Endothelial cell of umbilical vein (primary cell): ENCODE data around the gene GLRX2. TPM values are rescaled to one million over a fixed set of nuclear protein-coding genes. Genes with fewer than 3 reads are reported as not detected.

ENCODE experiments used
- BruUV-seq: library from RNA; stranded (reverse); fragments of 400-500 nt; replicated peaks from 2 replicates; lab custom pipeline; 2021; lab: Mats Ljungman, UMichigan
- CTCF ChIA-PET: fragments of 300-600, 350-600 bp; sonication (Branson Sonifier 250); formaldehyde crosslinking; loops from one replicate; lab custom pipeline; 2021; ENCODE audit warnings: antibody characterized with exemption, inconsistent platforms; lab: Charles Lee
- POLR2A ChIA-PET: fragments of 300-600, 350-600 bp; sonication (Branson Sonifier 250); formaldehyde crosslinking; loops from one replicate; lab custom pipeline; 2021; ENCODE audit warnings: antibody characterized with exemption, inconsistent platforms; lab: Charles Lee
- DNase-seq: peaks from one replicate; pipeline ENCODE4 v3.0.0-alpha.2; 2011; ENCODE audit warnings: low read depth, low spot score
- FAIRE-seq: peaks from 2 replicates; lab custom pipeline; 2011; peaks lifted over from hg19 to GRCh38; lab: Jason Lieb, UNC
- H2AFZ ChIP-seq: 2 replicates; pipeline ENCODE4 v1.6.0; 2012; ENCODE audit warnings: low read depth, low read length, control low read depth, inconsistent platforms
- H3K27ac ChIP-seq: 2 replicates; pipeline ENCODE4 v1.5.1; 2011; ENCODE audit warnings: low read depth, mild to moderate bottlenecking, control low read depth, low read length, moderate library complexity; ENCODE audit not compliant: insufficient read depth
- H3K27me3 ChIP-seq, 2 experiments: 2 replicates each; pipeline versions ENCODE4 v1.6.0 to v1.6.1; 2011; ENCODE audit warnings: low read length in 2 of 2, mixed read lengths in 1 of 2; ENCODE audit not compliant: control insufficient read depth in 2 of 2, insufficient read depth in 2 of 2
- H3K36me3 ChIP-seq, 2 experiments: 2 replicates in 1 of 2; 3 replicates in 1 of 2; pipeline ENCODE4 v1.5.1; 2011; ENCODE audit warnings: low read length in 2 of 2, mild to moderate bottlenecking in 1 of 2, moderate library complexity in 1 of 2; ENCODE audit not compliant: control insufficient read depth in 2 of 2, insufficient read depth in 2 of 2; ENCODE audit errors: extremely low read depth in 1 of 2
- H3K4me1 ChIP-seq: 3 replicates; pipeline ENCODE4 v1.5.1; 2011; ENCODE audit warnings: mild to moderate bottlenecking, low read length; ENCODE audit not compliant: control insufficient read depth, insufficient read depth; ENCODE audit errors: extremely low read depth
- H3K4me2 ChIP-seq: 2 replicates; pipeline ENCODE4 v1.6.1; 2011; ENCODE audit warnings: low read length, control low read depth, mixed read lengths; ENCODE audit not compliant: insufficient read depth
- H3K4me3 ChIP-seq, 3 experiments: fragments of 200-600 bp in 1 of 3; sonication (generic), shearing (Covaris generic) in 1 of 3; replicated peaks in 1 of 3; 2 replicates each; pipeline ENCODE4 v1.5.1; 2011 to 2016; ENCODE audit warnings: control low read depth in 3 of 3, low read length in 3 of 3, mild to moderate bottlenecking in 2 of 3, inconsistent platforms in 1 of 3, low read depth in 1 of 3, moderate library complexity in 1 of 3; ENCODE audit not compliant: insufficient read depth in 1 of 3
- H3K79me2 ChIP-seq: 2 replicates; pipeline ENCODE4 v1.6.0; 2012; ENCODE audit warnings: low read length, inconsistent platforms; ENCODE audit not compliant: control insufficient read depth, insufficient read depth
- H3K9ac ChIP-seq: replicated peaks from 2 replicates; pipeline ENCODE3; 2011; ENCODE audit warnings: low read length, control low read depth; ENCODE audit not compliant: insufficient read depth; ENCODE audit errors: extremely low read depth
- H3K9me1 ChIP-seq: replicated peaks from 3 replicates; pipeline ENCODE4 v1.6.0; 2011; ENCODE audit warnings: mild to moderate bottlenecking, low read length; ENCODE audit not compliant: control insufficient read depth, insufficient read depth; ENCODE audit errors: extremely low read depth
- H3K9me3 ChIP-seq: replicated peaks from 2 replicates; pipeline ENCODE4 v1.5.1; 2012; ENCODE audit warnings: low read length, inconsistent platforms; ENCODE audit not compliant: control insufficient read depth, insufficient read depth
- H4K20me1 ChIP-seq: replicated peaks from 2 replicates; pipeline ENCODE3; 2011; ENCODE audit warnings: mild to moderate bottlenecking, low read length; ENCODE audit not compliant: control insufficient read depth, insufficient read depth; ENCODE audit errors: extremely low read depth
- CTCF ChIP-seq, 2 donors: IDR thresholded peaks; 1 replicate in 1 of 2; 2 replicates in 1 of 2; pipeline ENCODE4 v1.5.1; 2011; ENCODE audit warnings: low read length in 2 of 2, mild to moderate bottlenecking in 2 of 2, moderate library complexity in 2 of 2, control low read depth in 1 of 2, inconsistent platforms in 1 of 2, low read depth in 1 of 2; ENCODE audit not compliant: insufficient read depth in 1 of 2; ENCODE audit errors: extremely low read depth in 1 of 2
- EZH2 ChIP-seq: IDR thresholded peaks from 2 replicates; pipeline ENCODE4 v1.6.1; 2012; ENCODE audit warnings: borderline replicate concordance, low read depth, mild to moderate bottlenecking, moderate library complexity, low read length, inconsistent platforms; ENCODE audit not compliant: severe bottlenecking
- FOS ChIP-seq: IDR thresholded peaks from 2 replicates; pipeline ENCODE4 v1.6.1; 2011; ENCODE audit warnings: mild to moderate bottlenecking, low read length, moderate library complexity, borderline replicate concordance; ENCODE audit not compliant: insufficient read depth
- GATA2 ChIP-seq: IDR thresholded peaks from 2 replicates; pipeline ENCODE4 v1.7.0; 2011; ENCODE audit warnings: low read depth, mild to moderate bottlenecking, moderate library complexity, mixed read lengths, low read length; ENCODE audit not compliant: insufficient read length, insufficient read depth
- JUN ChIP-seq: IDR thresholded peaks from 2 replicates; pipeline ENCODE4 v1.6.1; 2011; ENCODE audit warnings: borderline replicate concordance, low read depth; ENCODE audit not compliant: insufficient read length, insufficient read depth
- MYC ChIP-seq: IDR thresholded peaks from one replicate; pipeline ENCODE4 v1.6.1; 2011; ENCODE audit warnings: mild to moderate bottlenecking, low read depth, low read length
- POLR2A ChIP-seq: IDR thresholded peaks from 2 replicates; pipeline ENCODE4 v1.6.1; 2012; ENCODE audit warnings: low read depth, mild to moderate bottlenecking, control low read depth, low read length
- POLR2AphosphoS5 ChIP-seq: IDR thresholded peaks from 2 replicates; pipeline ENCODE4 v1.6.1; 2012; ENCODE audit warnings: low read depth, mild to moderate bottlenecking, control low read depth, low read length, moderate library complexity; ENCODE audit not compliant: insufficient read depth
- dilution Hi-C: fragments of 300-500 bp; cut with MboI; formaldehyde crosslinking; loops from one replicate; pipeline ENCODE4 v1.15.0; 2019; ENCODE audit warnings: low sequenced_read_pairs; ENCODE audit not compliant: extremely low pct_ligation_motif_present
- intact Hi-C: fragments of 100-400 bp; cut with micrococcal nuclease; formaldehyde crosslinking; loops from one replicate; pipeline ENCODE4 v1.10.0; 2022
- polyA plus RNA-seq, 4 experiments: library from polyadenylated mRNA; depleted of rRNA in 3 of 4; stranded (reverse) in 3 of 4; unstranded in 1 of 4; fragments of >200 nt; gene quantifications; 2 replicates each; pipeline versions ENCODE4 v1.2.1 to v1.2.3, GENCODE V29; 2011 to 2012; ENCODE audit warnings: missing spikeins in 1 of 4
- total RNA-seq: library from RNA; stranded (reverse); gene quantifications from 2 replicates; pipeline ENCODE4 v1.2.3, GENCODE V29; 2021

GLRX2 gene
- total and polyA plus RNA-seq, 2 donors (not counting 3 experiments of a cell fraction or from before 2014, with no cell fraction given): 13.1 to 21.5 TPM

- Histone ChIP-seq H3K9me1 (no peaks in the 10 kb centered on the region), H3K36me3 (no peaks in the 10 kb centered on the region), H3K9ac (peak overlapping the region; percentile 91), H4K20me1 (no peaks in the 10 kb centered on the region), H3K4me2 (peak overlapping the region; percentile 83), H3K79me2 (peaks cover 88% of the 10 kb centered on the region), H3K4me3 (peak overlapping the region; percentile 49 to 86 (median 78)), H3K27me3 (no peaks in the 10 kb centered on the region), H2AFZ (peak overlapping the region; percentile 57), H3K27ac (peak overlapping the region; percentile 65), H3K9me3 (no peaks in the 10 kb centered on the region), H3K4me1 (peaks cover 27% of the 10 kb centered on the region)
- TF ChIP-seq FOS: no peak
- peak; percentile 50 for TF ChIP-seq POLR2AphosphoS5
- TF ChIP-seq POLR2A: peak; percentile 58
- BruUV-seq: no TSS peak
- intact Hi-C loops: loop anchor here (1.0 kb wide), 3 partner anchors 47 to 250 kb away; partner anchors contain the start of genes CDC73 and GLRX2
- FAIRE-seq: peak; percentile 67
- DNase-seq: peak; percentile 58
- dilution Hi-C loops: no loop called here
- CTCF ChIA-PET: interaction anchor here (1.0 to 1.7 kb wide), 8 partner anchors 11 to 252 kb away, joined by 3 to 11 read pairs (median 7); partner anchors contain the start of genes CDC73 and GLRX2
- POLR2A ChIA-PET: interaction anchor here (0.6 to 2.0 kb wide), 7 partner anchors 22 to 417 kb away, joined by 3 to 7 read pairs (median 4); partner anchors contain the start of gene GLRX2
Observed at GRCh38 chr1:193058529-193059281, 46.5 kb downstream of the GLRX2 start.

GRCh38 chr1:193054169-193054675, 51.0 kb downstream of the GLRX2 start:
- TF ChIP-seq CTCF (IDR thresholded peaks at IDR 0.05; ENCODE audit: extremely low read depth in 1 of 2, insufficient read depth in 1 of 2, low read depth in 1 of 2, low read length in 2 of 2): no peak
- no peak for TF ChIP-seq EZH2
- TF ChIP-seq JUN: no peak
- TF ChIP-seq POLR2A: no peak
- no peak for TF ChIP-seq MYC
- no peak for TF ChIP-seq GATA2
- Histone ChIP-seq H3K79me2 (peaks cover 71% of the 10 kb centered on the region), H3K4me3 (no peak overlapping the region), H4K20me1 (no peaks in the 10 kb centered on the region), H3K4me2 (no peak overlapping the region), H3K36me3 (peaks cover 0 to 2% of the 10 kb centered on the region in 2 experiments), H3K9me3 (no peaks in the 10 kb centered on the region), H2AFZ (no peak overlapping the region), H3K9me1 (no peaks in the 10 kb centered on the region), H3K9ac (no peak overlapping the region), H3K27me3 (no peaks in the 10 kb centered on the region), H3K4me1 (peaks cover 14% of the 10 kb centered on the region), H3K27ac (no peak overlapping the region)
- dilution Hi-C loops: no loop called here
- no peak for FAIRE-seq
- ChIA-PET POLR2A (no interaction called here), CTCF (interaction anchor here (1.2 kb wide), 1 partner anchor 247 kb away, joined by 3 read pairs; no protein-coding TSS in a partner anchor)
- no TSS peak for BruUV-seq
- no peak for DNase-seq
- intact Hi-C loops: no loop called here
